CD4-positive, alpha-beta memory T cell (primary cell): ENCODE results near the gene JPH2. TPM values are rescaled to one million over a fixed set of nuclear protein-coding genes. Genes with fewer than 3 reads are reported as not detected.

ENCODE experiments used
- CTCF ChIA-PET: fragments of 350-600 bp; sonication (Branson Sonifier 250); formaldehyde crosslinking; loops from one replicate; lab custom pipeline; 2021; ENCODE audit warnings: inconsistent platforms; ENCODE audit not compliant: partially characterized antibody; lab: Charles Lee
- POLR2A ChIA-PET: fragments of 350-600 bp; sonication (Branson Sonifier 250); formaldehyde crosslinking; loops from one replicate; lab custom pipeline; 2021; ENCODE audit not compliant: partially characterized antibody; lab: Charles Lee
- DNase-seq, 5 donors: peaks; one replicate each; pipeline versions ENCODE4 v3.0.0 to v3.0.0-alpha.2; 2020 to 2022; ENCODE audit warnings: mixed read lengths in 1 of 5
- H3K27ac ChIP-seq: one replicate; pipeline ENCODE4 v1.7.0; 2013; ENCODE audit warnings: low read depth, low read length
- H3K27me3 ChIP-seq: 2 replicates; pipeline ENCODE4 v1.7.0; 2013; ENCODE audit warnings: mild to moderate bottlenecking, low read length, moderate library complexity; ENCODE audit not compliant: insufficient read depth
- H3K36me3 ChIP-seq: 2 replicates; pipeline ENCODE4 v1.7.0; 2013; ENCODE audit warnings: mild to moderate bottlenecking, low read length, moderate library complexity; ENCODE audit not compliant: insufficient read depth
- H3K4me1 ChIP-seq: 2 replicates; pipeline ENCODE4 v1.7.0; 2013; ENCODE audit warnings: mild to moderate bottlenecking, low read length, moderate library complexity; ENCODE audit not compliant: insufficient read depth
- H3K4me3 ChIP-seq, 2 donors: one replicate each; pipeline ENCODE4 v1.7.0; 2013; ENCODE audit warnings: low read length in 2 of 2, mild to moderate bottlenecking in 1 of 2
- H3K9me3 ChIP-seq, 2 donors: one replicate each; pipeline ENCODE4 v1.7.0; 2013; ENCODE audit warnings: low read length in 2 of 2, control low read depth in 1 of 2; ENCODE audit not compliant: control insufficient read depth in 1 of 2
- H3K27ac Mint-ChIP-seq, 7 donors: one replicate each; pipeline ENCODE4 v1.8.0; 2020 to 2021; ENCODE audit warnings: mixed read lengths in 7 of 7, mild to moderate bottlenecking in 6 of 7, inconsistent platforms in 3 of 7, moderate library complexity in 3 of 7
- H3K27me3 Mint-ChIP-seq, 2 donors: one replicate each; pipeline ENCODE4 v1.8.0; 2020 to 2021; ENCODE audit warnings: mixed read lengths in 2 of 2
- H3K36me3 Mint-ChIP-seq, 2 donors: one replicate each; pipeline ENCODE4 v1.8.0; 2020 to 2021; ENCODE audit warnings: mixed read lengths in 2 of 2, inconsistent platforms in 1 of 2, mild to moderate bottlenecking in 1 of 2
- H3K4me1 Mint-ChIP-seq, 4 donors: one replicate each; pipeline ENCODE4 v1.8.0; 2020 to 2021; ENCODE audit warnings: mixed read lengths in 4 of 4, mild to moderate bottlenecking in 1 of 4
- H3K4me3 Mint-ChIP-seq, 8 donors: one replicate each; pipeline ENCODE4 v1.8.0; 2020 to 2021; ENCODE audit warnings: mixed read lengths in 8 of 8, mild to moderate bottlenecking in 7 of 8, moderate library complexity in 6 of 8, inconsistent platforms in 3 of 8
- H3K9me3 Mint-ChIP-seq, 8 donors: one replicate each; pipeline ENCODE4 v1.8.0; 2020 to 2021; ENCODE audit warnings: mixed read lengths in 8 of 8, mild to moderate bottlenecking in 5 of 8, inconsistent platforms in 3 of 8, moderate library complexity in 1 of 8
- intact Hi-C: fragments of 100-400 bp; cut with micrococcal nuclease; formaldehyde crosslinking; loops from one replicate; pipeline ENCODE4 v1.15.1; 2023
- polyA plus RNA-seq, 2 donors: library from polyadenylated mRNA; unstranded; fragments of 300-500 nt; fragmentation: Illumina TruSeq; gene quantifications; one replicate each; pipeline ENCODE4 v1.2.3, GENCODE V29; 2021
- total RNA-seq, 2 experiments: library from RNA; stranded (reverse); gene quantifications; one replicate each; pipeline ENCODE4 v1.2.3, GENCODE V29; 2021

JPH2 gene
- total and polyA plus RNA-seq, 4 experiments from 2014 or later = not detected

DNA sequence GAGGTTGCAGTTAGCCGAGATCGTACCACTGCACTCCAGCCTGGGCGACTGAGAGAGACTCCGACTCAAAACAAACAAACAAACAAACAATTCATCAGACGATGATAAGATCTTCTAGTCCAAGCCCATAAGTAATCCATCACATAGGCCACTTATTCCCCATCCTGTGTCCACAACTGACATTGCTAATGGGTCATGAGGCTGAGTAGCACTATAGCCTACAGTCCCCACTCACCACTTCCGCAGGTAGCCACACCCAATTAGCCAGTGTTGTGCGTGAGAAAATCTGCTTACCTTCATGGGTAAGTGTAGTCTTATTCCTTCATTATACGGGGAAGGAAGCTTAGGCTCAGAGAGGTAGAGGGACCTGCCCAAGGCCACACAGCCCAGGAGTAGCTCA is 13.1 kb downstream of the JPH2 start:
- H3K4me3 Mint-ChIP-seq = no peak overlapping the region
- ChIA-PET POLR2A (no interaction called here), CTCF (interaction anchor here (1.3 kb wide), 1 partner anchor 16 kb away, joined by 3 read pairs; no protein-coding TSS in a partner anchor)
- peaks cover 22 to 33% of the 10 kb centered on the region in 2 donors for H3K27me3 Mint-ChIP-seq
- Histone ChIP-seq H3K27ac (no peak overlapping the region), H3K4me3 (no peak overlapping the region), H3K4me1 (no peaks in the 10 kb centered on the region), H3K9me3 (no peaks in the 10 kb centered on the region), H3K36me3 (no peaks in the 10 kb centered on the region), H3K27me3 (peaks cover 8% of the 10 kb centered on the region)
- H3K4me1 Mint-ChIP-seq = peaks cover 0 to 2% (median 0%) of the 10 kb centered on the region in 4 donors
- no peak overlapping the region for H3K27ac Mint-ChIP-seq
- no peak for DNase-seq
- peaks cover 0 to 5% (median 1%) of the 10 kb centered on the region in 8 donors for H3K9me3 Mint-ChIP-seq
- H3K36me3 Mint-ChIP-seq = no peaks in the 10 kb centered on the region
- intact Hi-C loops = no loop called here

DNA sequence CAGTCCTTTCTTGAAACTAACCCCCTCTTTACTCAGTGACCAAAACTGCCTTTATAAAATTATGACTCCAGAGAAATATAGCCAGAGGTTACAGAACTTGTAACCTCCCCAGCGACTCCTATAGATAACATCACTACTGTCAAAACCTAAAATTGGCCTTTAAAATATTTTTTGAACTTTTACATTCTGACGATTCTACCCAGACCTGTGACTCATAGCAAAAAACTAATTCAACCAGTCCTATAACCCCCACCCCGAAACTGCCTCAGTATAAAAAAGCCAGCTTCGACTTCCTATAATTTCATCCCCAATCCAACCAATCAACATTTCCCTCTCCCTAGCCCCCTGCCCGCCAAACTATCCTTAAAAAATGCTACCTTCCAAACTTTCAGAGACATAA is 13.9 kb downstream of the JPH2 start:
- no peak overlapping the region for H3K27ac ChIP-seq
- no peak overlapping the region for H3K27ac Mint-ChIP-seq
- peaks cover 0 to 6% (median 3%) of the 10 kb centered on the region in 8 donors for H3K9me3 Mint-ChIP-seq
- H3K4me1 ChIP-seq = no peaks in the 10 kb centered on the region
- no peak overlapping the region for H3K4me3 Mint-ChIP-seq
- peaks cover 0 to 2% (median 0%) of the 10 kb centered on the region in 4 donors for H3K4me1 Mint-ChIP-seq
- H3K4me3 ChIP-seq = no peak overlapping the region
- H3K36me3 Mint-ChIP-seq = no peaks in the 10 kb centered on the region
- no peaks in the 10 kb centered on the region for H3K9me3 ChIP-seq
- ChIA-PET POLR2A (no interaction called here), CTCF (interaction anchor here (1.3 kb wide), 1 partner anchor 17 kb away, joined by 3 read pairs; no protein-coding TSS in a partner anchor)
- H3K36me3 ChIP-seq = no peaks in the 10 kb centered on the region
- peaks cover 8% of the 10 kb centered on the region for H3K27me3 ChIP-seq
- DNase-seq = no peak
- intact Hi-C loops = no loop called here
- peaks cover 23 to 34% of the 10 kb centered on the region in 2 donors for H3K27me3 Mint-ChIP-seq

DNA sequence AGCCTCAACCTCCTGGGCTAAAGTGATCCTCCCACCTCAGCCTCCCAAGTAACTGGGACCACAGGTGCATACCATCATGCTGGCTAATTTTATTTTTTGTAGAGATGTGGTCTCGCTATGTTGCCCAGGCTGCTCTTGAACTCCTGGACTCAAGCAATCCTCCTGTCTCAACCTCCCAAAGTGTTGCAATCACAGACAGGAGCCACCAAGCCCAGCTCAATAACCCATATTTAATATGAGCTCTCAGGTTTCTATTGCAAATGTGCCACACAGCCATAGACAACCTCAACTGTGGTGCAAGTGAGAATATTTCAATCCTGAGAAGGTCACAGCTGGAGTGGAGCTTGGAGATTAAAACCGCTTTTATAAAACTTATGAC is 14.4 kb downstream of the JPH2 start:
- no peaks in the 10 kb centered on the region for H3K4me1 ChIP-seq
- Mint-ChIP-seq H3K9me3 (peaks cover 0 to 6% (median 3%) of the 10 kb centered on the region in 8 donors), H3K4me3 (no peak overlapping the region), H3K4me1 (peaks cover 0 to 2% (median 0%) of the 10 kb centered on the region in 4 donors), H3K27ac (no peak overlapping the region), H3K36me3 (no peaks in the 10 kb centered on the region), H3K27me3 (peaks cover 23 to 34% of the 10 kb centered on the region in 2 donors)
- no peaks in the 10 kb centered on the region for H3K9me3 ChIP-seq
- H3K36me3 ChIP-seq = no peaks in the 10 kb centered on the region
- peaks cover 8% of the 10 kb centered on the region for H3K27me3 ChIP-seq
- intact Hi-C loops = no loop called here
- POLR2A ChIA-PET = no interaction called here
- no peak overlapping the region for H3K4me3 ChIP-seq
- no peak for DNase-seq
- CTCF ChIA-PET = interaction anchor here (1.3 kb wide), 1 partner anchor 17 kb away, joined by 3 read pairs; no protein-coding TSS in a partner anchor
- no peak overlapping the region for H3K27ac ChIP-seq

DNA sequence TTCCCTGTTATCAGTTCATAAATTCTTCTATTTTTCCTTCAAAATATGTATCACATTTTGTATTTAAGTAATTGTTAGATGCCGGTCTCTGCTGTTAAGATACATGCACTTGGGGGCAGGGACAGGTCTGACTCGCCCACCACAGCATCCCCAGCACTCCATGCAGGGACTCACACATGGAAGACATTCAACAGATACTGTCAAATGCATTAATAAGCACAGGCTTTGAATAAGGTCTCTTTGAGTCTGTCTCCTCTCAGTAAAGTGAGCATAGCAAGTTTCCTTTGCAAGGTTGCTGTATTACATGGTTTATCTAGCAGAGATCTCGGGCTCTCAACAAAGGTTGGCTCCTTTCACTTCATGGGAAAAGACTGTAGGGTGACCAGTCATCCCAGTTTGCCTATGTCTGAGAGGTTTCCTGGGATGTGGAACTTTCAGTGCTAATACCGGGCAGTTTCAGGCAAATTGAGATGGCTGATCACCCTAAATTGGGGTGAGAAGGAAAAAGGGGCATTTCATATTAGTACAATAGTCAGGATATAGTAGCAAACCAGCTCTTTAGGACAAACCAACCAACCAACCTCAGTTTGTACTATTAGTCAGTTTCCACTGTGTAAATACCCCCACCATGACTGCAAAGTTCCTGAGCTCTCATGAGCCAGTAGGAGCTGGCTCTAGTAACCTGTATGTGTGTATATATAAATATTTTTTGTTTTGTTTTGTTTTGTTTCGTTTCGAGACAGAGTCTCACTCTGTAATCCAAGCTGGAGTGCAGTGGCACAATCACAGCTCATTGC is 15.0 kb downstream of the JPH2 start:
- H3K36me3 ChIP-seq = no peaks in the 10 kb centered on the region
- H3K4me1 ChIP-seq = no peaks in the 10 kb centered on the region
- intact Hi-C loops = no loop called here
- peaks cover 0 to 2% (median 0%) of the 10 kb centered on the region in 4 donors for H3K4me1 Mint-ChIP-seq
- H3K27me3 ChIP-seq = peaks cover 8% of the 10 kb centered on the region
- no peaks in the 10 kb centered on the region for H3K36me3 Mint-ChIP-seq
- H3K4me3 Mint-ChIP-seq = no peak overlapping the region
- no peak overlapping the region for H3K27ac ChIP-seq
- no peak overlapping the region for H3K27ac Mint-ChIP-seq
- H3K27me3 Mint-ChIP-seq = peaks cover 24 to 39% of the 10 kb centered on the region in 2 donors
- H3K9me3 ChIP-seq = no peaks in the 10 kb centered on the region
- peaks cover 0 to 6% (median 3%) of the 10 kb centered on the region in 8 donors for H3K9me3 Mint-ChIP-seq
- ChIA-PET POLR2A (no interaction called here), CTCF (interaction anchor here (1.3 kb wide), 1 partner anchor 18 kb away, joined by 3 read pairs; no protein-coding TSS in a partner anchor)
- no peak overlapping the region for H3K4me3 ChIP-seq
- no peak for DNase-seq

DNA sequence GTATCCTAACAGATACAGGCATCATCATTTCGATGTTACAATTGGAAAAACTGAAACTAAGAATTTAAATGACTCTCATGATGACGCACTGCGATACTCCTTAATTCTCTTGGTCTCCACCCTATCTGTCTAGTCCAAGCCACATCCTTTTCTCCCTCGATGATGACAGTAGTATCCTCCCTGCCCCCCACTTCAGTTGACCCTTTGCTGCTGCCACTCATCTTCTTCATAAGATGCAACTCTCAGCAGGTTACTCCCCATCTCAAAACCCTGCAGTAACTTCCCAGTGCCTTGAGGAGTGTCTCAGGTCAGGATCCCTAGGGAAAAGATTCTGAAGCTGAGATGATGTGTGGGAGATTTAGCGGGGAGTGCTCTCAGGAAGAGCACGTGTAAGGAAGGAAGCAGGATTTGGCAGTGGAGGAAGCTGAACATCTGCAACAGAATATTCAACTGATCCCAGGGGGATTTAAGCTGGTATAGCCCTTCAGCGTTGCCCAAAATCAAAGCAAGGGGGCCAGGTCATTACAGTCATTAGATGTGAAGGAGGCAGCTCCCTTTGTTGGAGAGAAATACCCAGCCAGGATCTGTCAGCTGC is 16.1 kb downstream of the JPH2 start:
- no peak overlapping the region for H3K27ac Mint-ChIP-seq
- Histone ChIP-seq H3K4me3 (no peak overlapping the region), H3K36me3 (no peaks in the 10 kb centered on the region), H3K4me1 (no peaks in the 10 kb centered on the region), H3K27ac (no peak overlapping the region), H3K9me3 (no peaks in the 10 kb centered on the region), H3K27me3 (peaks cover 8% of the 10 kb centered on the region)
- POLR2A ChIA-PET = no interaction called here
- H3K4me3 Mint-ChIP-seq = no peak overlapping the region
- DNase-seq = no peak
- intact Hi-C loops = no loop called here
- no peaks in the 10 kb centered on the region for H3K36me3 Mint-ChIP-seq
- H3K9me3 Mint-ChIP-seq = peaks cover 0 to 6% (median 3%) of the 10 kb centered on the region in 8 donors
- peaks cover 26 to 40% of the 10 kb centered on the region in 2 donors for H3K27me3 Mint-ChIP-seq
- peaks cover 0 to under 1% (median 0%) of the 10 kb centered on the region in 4 donors for H3K4me1 Mint-ChIP-seq
- CTCF ChIA-PET = no interaction called here

- H3K27ac Mint-ChIP-seq = no peak overlapping the region
- H3K27me3 Mint-ChIP-seq = peaks cover 34 to 35% of the 10 kb centered on the region in 2 donors
- no peaks in the 10 kb centered on the region for H3K36me3 Mint-ChIP-seq
- H3K4me3 Mint-ChIP-seq = no peak overlapping the region
- no peaks in the 10 kb centered on the region for H3K4me1 Mint-ChIP-seq
- Histone ChIP-seq H3K9me3 (no peaks in the 10 kb centered on the region), H3K36me3 (no peaks in the 10 kb centered on the region), H3K27me3 (peaks cover 17% of the 10 kb centered on the region), H3K4me3 (no peak overlapping the region), H3K27ac (no peak overlapping the region), H3K4me1 (no peaks in the 10 kb centered on the region)
- POLR2A ChIA-PET = no interaction called here
- peaks cover 0 to 6% (median 4%) of the 10 kb centered on the region in 8 donors for H3K9me3 Mint-ChIP-seq
- CTCF ChIA-PET = no interaction called here
- intact Hi-C loops = no loop called here
- DNase-seq = no peak
These were observed 19.3 kb downstream of the JPH2 start for GRCh38 chr20:44167736-44168135.

DNA sequence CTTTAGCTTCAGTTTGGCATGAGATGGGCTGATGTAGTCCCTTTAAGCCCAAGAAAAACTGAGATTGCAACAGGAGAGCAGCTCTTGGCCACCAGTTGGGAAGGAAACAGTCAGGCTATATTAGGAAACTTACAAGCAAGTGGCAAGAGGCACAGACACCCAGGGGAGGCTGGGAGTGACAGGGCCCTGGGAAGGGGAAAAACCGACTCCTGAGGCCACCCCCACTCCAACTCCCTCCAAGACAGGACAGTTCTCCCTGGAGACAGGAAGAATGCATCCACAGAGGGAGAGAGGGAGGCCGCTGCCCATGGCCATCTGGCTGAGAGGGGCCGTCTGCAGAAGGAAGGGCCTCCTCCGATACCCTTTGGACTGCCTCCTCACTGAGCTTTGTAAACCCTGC is 20.5 kb downstream of the JPH2 start:
- Histone ChIP-seq H3K36me3 (no peaks in the 10 kb centered on the region), H3K27me3 (peaks cover 11% of the 10 kb centered on the region), H3K9me3 (no peaks in the 10 kb centered on the region), H3K4me1 (no peaks in the 10 kb centered on the region), H3K27ac (no peak overlapping the region), H3K4me3 (no peak overlapping the region)
- Mint-ChIP-seq H3K36me3 (no peaks in the 10 kb centered on the region), H3K27ac (no peak overlapping the region), H3K4me1 (no peaks in the 10 kb centered on the region), H3K27me3 (peaks cover 31 to 33% of the 10 kb centered on the region in 2 donors), H3K9me3 (peaks cover 0 to 6% (median 4%) of the 10 kb centered on the region in 8 donors), H3K4me3 (no peak overlapping the region)
- POLR2A ChIA-PET = no interaction called here
- intact Hi-C loops = no loop called here
- no peak for DNase-seq
- CTCF ChIA-PET = interaction anchor here (0.8 to 1.5 kb wide), 2 partner anchors 23 to 27 kb away, joined by 3 to 4 read pairs; no protein-coding TSS in a partner anchor
